Activated CD4-positive, alpha-beta T cell treated with anti-CD3 and anti-CD28 coated beads, Interleukin-2, amount 50 U/mL, for 4 hours (primary cell): Measurements from ENCODE around the gene DST.

Experiments
- DNase-seq, 2 experiments: peaks; one replicate each; pipeline ENCODE4 v3.0.0-alpha.2; 2020

The DST gene

GRCh38 chr6:56642366-56643261, at the start of gene DST:
Gene DST (minus strand): TSS chr6:56642889.
- no peak for DNase-seq

GRCh38 chr6:56691814-56692213, 49.1 kb upstream of the DST start:
- DNase-seq, result no peak

GRCh38 chr6:56691286-56691595, 48.6 kb upstream of the DST start:
- DNase-seq, result no peak

- no peak for DNase-seq
Measured at GRCh38 chr6:56690519-56691285, 48.0 kb upstream of the DST start.

- DNase-seq, result no peak
Measured at GRCh38 chr6:56689663-56690062, 47.0 kb upstream of the DST start.

GRCh38 chr6:56689114-56689513, 46.4 kb upstream of the DST start:
- DNase-seq, result no peak

GRCh38 chr6:56688521-56688920, 45.8 kb upstream of the DST start:
- no peak for DNase-seq

GRCh38 chr6:56687551-56687950, 44.9 kb upstream of the DST start:
- DNase-seq, result no peak

- DNase-seq, result no peak
Measured at GRCh38 chr6:56686429-56686828, 43.7 kb upstream of the DST start.

- DNase-seq, result no peak
Measured at GRCh38 chr6:56685994-56686393, 43.3 kb upstream of the DST start.

GRCh38 chr6:56685102-56685733, 42.5 kb upstream of the DST start:
- DNase-seq, result no peak

GRCh38 chr6:56684342-56685101, 41.8 kb upstream of the DST start:
- no peak for DNase-seq

GRCh38 chr6:56683882-56684281, 41.2 kb upstream of the DST start:
- no peak for DNase-seq

- DNase-seq, result no peak
Measured at GRCh38 chr6:56682635-56683034, 39.9 kb upstream of the DST start.

- no peak for DNase-seq
Measured at GRCh38 chr6:56677559-56677958, 34.9 kb upstream of the DST start.

- DNase-seq, result no peak
Measured at GRCh38 chr6:56671651-56672461, 29.2 kb upstream of the DST start.

- DNase-seq, result no peak
Measured at GRCh38 chr6:56671160-56671559, 28.5 kb upstream of the DST start.

- DNase-seq, result no peak
Measured at GRCh38 chr6:56669041-56669440, 26.4 kb upstream of the DST start.

GRCh38 chr6:56668158-56668557, 25.5 kb upstream of the DST start:
- no peak for DNase-seq

- no peak for DNase-seq
Measured at GRCh38 chr6:56667336-56667735, 24.6 kb upstream of the DST start.

- DNase-seq, result no peak
Measured at GRCh38 chr6:56664029-56664428, 21.3 kb upstream of the DST start.

- no peak for DNase-seq
Measured at GRCh38 chr6:56663344-56663743, 20.7 kb upstream of the DST start.
